ENCODE results near the gene SLC38A10. TPM values are rescaled to one million over a fixed set of nuclear protein-coding genes. Genes with fewer than 3 reads are reported as not detected.
"Not testable (repeated sequence)": the region's sequence is repeated elsewhere in the genome, so short reads cannot be mapped to it uniquely, and the experiment has no call there.

The SLC38A10 gene
- total RNA-seq, 1 donor from 2014 or later = 120 TPM

DNA sequence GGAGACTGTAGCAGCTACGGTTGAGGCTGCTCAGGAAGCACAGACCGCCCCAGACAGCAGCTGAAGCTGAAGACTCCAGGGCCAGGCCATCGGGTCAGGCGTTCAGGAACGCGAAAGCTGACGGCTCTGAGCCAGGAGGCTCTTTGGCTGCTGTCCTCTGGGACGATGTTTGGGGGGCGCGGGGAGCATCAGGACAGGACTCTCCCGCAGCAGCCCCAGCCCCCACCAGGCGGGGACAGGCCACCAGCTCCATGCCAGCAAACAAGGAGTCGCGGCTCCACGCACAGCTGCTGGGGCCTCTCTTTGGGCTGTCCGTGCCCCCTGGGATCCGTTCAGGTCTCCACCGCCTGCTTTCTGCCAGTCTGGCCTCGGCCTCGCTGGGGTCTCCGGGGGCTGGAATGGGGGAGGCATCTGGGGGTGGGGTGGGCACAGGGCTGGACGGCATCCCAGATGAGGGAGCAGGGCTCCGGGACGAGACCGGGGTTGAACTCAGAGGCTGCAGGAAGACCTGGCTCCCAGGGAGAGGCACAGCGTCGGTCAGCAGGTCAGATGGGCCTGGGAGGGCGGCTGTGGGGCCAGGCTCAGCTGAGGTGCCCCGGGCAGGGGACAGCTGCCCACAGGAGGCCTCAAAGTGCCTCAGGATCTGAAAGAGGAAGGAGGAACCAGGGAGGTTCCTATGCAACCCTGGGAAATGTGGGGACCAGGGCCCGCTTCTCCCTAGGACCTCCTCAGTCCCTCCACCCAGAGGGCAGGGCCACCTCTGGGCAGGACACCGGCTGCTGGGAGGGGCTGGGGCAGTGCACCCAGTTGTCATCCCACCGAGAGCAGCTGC lies 66.1 kb downstream of the SLC38A10 start:
- Mint-ChIP-seq H3K27ac (ENCODE audit: unreplicated experiment) (no peak overlapping the region), H3K4me3 (ENCODE audit: unreplicated experiment) (no peak overlapping the region), H3K36me3 (ENCODE audit: unreplicated experiment) (peaks cover 20% of the 10 kb centered on the region), H3K27me3 (ENCODE audit: unreplicated experiment) (no peaks in the 10 kb centered on the region), H3K9me3 (ENCODE audit: unreplicated experiment) (no peaks in the 10 kb centered on the region), H3K4me1 (ENCODE audit: unreplicated experiment) (no peaks in the 10 kb centered on the region)
- TF ChIP-seq, protein P1, sequence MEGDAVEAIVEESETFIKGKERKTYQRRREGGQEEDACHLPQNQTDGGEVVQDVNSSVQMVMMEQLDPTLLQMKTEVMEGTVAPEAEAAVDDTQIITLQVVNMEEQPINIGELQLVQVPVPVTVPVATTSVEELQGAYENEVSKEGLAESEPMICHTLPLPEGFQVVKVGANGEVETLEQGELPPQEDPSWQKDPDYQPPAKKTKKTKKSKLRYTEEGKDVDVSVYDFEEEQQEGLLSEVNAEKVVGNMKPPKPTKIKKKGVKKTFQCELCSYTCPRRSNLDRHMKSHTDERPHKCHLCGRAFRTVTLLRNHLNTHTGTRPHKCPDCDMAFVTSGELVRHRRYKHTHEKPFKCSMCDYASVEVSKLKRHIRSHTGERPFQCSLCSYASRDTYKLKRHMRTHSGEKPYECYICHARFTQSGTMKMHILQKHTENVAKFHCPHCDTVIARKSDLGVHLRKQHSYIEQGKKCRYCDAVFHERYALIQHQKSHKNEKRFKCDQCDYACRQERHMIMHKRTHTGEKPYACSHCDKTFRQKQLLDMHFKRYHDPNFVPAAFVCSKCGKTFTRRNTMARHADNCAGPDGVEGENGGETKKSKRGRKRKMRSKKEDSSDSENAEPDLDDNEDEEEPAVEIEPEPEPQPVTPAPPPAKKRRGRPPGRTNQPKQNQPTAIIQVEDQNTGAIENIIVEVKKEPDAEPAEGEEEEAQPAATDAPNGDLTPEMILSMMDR (IDR thresholded peaks at IDR 0.05) = no peak
- DNase-seq (ENCODE audit: extremely low spot score, unreplicated experiment) = no peak

DNA sequence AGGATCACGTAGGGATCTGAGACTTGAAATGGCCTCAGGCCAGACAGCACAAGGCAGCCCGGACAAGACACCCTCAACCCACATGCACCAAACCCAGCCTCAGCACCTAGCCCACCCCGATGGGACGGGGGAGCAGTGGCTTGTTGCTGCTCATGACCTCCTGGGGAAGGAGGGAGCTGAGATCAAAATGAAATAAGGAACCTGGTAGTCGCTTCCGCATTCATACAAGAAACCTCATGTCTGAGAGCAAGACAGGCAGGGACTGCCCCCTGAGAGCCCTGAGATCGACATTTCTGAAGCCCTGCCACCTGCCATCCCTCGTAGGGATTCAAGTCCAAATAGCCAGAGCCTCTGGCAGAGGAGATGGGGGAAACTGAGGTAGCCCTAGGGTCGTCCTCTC lies 66.7 kb downstream of the SLC38A10 start:
- Mint-ChIP-seq H3K9me3 (ENCODE audit: unreplicated experiment) (no peaks in the 10 kb centered on the region), H3K4me3 (ENCODE audit: unreplicated experiment) (no peak overlapping the region), H3K36me3 (ENCODE audit: unreplicated experiment) (peaks cover 20% of the 10 kb centered on the region), H3K27me3 (ENCODE audit: unreplicated experiment) (no peaks in the 10 kb centered on the region), H3K27ac (ENCODE audit: unreplicated experiment) (no peak overlapping the region), H3K4me1 (ENCODE audit: unreplicated experiment) (peaks cover 5% of the 10 kb centered on the region)
- TF ChIP-seq, protein P1 (IDR thresholded peaks at IDR 0.05) = no peak
- no peak for DNase-seq (ENCODE audit: extremely low spot score, unreplicated experiment)

DNA sequence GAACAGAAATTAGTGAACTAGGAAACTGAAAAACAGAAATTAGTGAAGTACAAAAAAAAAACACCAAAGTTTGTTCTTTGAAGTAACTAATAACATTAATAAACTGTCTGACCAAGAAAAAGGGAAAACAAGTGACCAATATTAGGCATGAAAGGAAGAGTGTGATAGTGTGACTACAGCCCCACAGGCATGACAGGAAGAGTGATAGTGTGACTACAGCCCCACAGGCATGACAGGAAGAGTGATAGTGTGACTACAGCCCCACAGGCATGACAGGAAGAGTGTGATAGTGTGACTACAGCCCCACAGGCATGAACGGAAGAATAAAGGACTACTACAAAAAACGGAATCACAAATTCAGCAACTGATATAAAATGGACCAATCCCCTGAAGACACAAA lies 67.5 kb downstream of the SLC38A10 start:
- not testable (repeated sequence) for H3K27me3 Mint-ChIP-seq (ENCODE audit: unreplicated experiment); DNase-seq (ENCODE audit: extremely low spot score, unreplicated experiment); H3K27ac Mint-ChIP-seq (ENCODE audit: unreplicated experiment); H3K4me1 Mint-ChIP-seq (ENCODE audit: unreplicated experiment); H3K4me3 Mint-ChIP-seq (ENCODE audit: unreplicated experiment); H3K9me3 Mint-ChIP-seq (ENCODE audit: unreplicated experiment)
- H3K36me3 Mint-ChIP-seq (ENCODE audit: unreplicated experiment) = peaks cover 20% of the 10 kb centered on the region

DNA sequence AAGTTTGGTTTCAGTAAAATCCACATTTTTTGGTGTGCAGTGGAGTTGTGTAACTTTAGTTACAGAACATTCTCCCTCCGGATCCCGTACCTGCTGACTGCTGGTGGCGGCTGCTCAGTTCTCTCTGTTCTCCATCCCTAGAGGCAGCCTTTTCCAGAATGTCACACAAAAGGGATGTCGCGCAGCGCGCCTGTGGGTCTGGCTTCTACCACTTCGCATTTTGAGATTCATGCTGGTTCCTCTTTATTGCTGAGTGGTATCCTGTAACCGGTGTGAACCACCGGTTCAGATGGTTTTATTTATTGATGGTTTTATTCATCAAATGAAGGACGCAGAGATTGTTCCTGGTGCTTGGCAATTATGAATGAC lies 71.4 kb downstream of the SLC38A10 start:
- no peak for DNase-seq (ENCODE audit: extremely low spot score, unreplicated experiment)
- H3K4me1 Mint-ChIP-seq (ENCODE audit: unreplicated experiment) = peaks cover 17% of the 10 kb centered on the region
- no peaks in the 10 kb centered on the region for H3K9me3 Mint-ChIP-seq (ENCODE audit: unreplicated experiment)
- peaks cover 11% of the 10 kb centered on the region for H3K36me3 Mint-ChIP-seq (ENCODE audit: unreplicated experiment)
- peak overlapping the region; percentile 78 for H3K4me3 Mint-ChIP-seq (ENCODE audit: unreplicated experiment)
- no peaks in the 10 kb centered on the region for H3K27me3 Mint-ChIP-seq (ENCODE audit: unreplicated experiment)
- TF ChIP-seq, protein P1 (IDR thresholded peaks at IDR 0.05) = no peak
- H3K27ac Mint-ChIP-seq (ENCODE audit: unreplicated experiment) = peak overlapping the region; percentile 50

DNA sequence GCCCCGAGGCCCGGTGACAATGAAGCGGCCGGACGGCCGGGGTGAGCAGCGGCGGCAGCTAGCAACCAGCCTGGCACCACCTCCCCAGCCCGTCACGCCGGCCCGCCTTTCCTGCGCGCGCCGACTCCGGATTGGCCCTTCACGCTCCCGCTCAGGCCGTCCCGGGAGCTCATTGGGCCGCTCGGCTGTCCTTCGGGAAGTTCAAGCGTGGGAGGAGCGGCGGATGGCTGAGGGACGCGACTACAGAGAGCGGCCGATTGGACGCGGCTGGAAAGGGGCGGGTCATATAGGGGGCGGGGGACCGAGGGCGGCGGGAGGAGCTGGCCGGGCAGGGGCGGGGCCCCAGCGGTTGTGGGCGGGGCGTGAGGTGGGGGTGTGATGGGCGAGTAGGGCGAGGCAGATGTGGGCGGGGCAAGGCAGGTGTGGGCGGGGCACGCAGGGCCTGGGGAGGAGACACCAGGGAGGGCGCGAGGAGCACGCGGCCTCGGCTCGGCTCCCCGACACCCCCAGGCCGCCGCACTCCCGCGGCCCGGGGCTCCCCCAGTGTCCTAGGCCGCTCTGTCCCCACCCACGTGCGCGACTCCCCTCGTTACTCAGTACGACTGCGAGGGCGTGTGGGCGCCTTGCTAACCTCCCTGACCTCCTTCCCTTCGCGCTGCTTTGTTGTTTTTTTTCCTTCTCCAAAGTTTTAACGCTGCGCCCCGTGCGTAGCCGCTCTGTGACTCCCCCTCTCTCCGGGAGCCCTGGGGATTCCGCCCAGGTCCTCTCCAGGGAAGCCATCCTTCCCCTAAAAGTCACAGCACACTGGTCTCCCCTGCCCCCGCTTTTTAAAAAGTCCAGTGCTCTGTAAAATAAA lies 72.0 kb downstream of the SLC38A10 start, which contains the start of gene CEP131:
TSS of gene CEP131 (minus strand) at position 60 of the 856 bp plus-strand sequence. CDS start 2,909 bp downstream, outside the sequence.
- Mint-ChIP-seq H3K36me3 (ENCODE audit: unreplicated experiment) (peaks cover 7% of the 10 kb centered on the region), H3K4me1 (ENCODE audit: unreplicated experiment) (peaks cover 17% of the 10 kb centered on the region), H3K9me3 (ENCODE audit: unreplicated experiment) (no peaks in the 10 kb centered on the region), H3K27ac (ENCODE audit: unreplicated experiment) (peak within 1 kb of the TSS; percentile 50), H3K27me3 (ENCODE audit: unreplicated experiment) (no peaks in the 10 kb centered on the region), H3K4me3 (ENCODE audit: unreplicated experiment) (peak within 1 kb of the TSS; percentile 78)
- TF ChIP-seq, protein P1 (IDR thresholded peaks at IDR 0.05) = no peak
- peak; percentile 100 for DNase-seq (ENCODE audit: extremely low spot score, unreplicated experiment)

All from osteocyte (in vitro differentiated cells).